ENCODE measurements around the gene ADAM29. TPM values are rescaled to one million over a fixed set of nuclear protein-coding genes. Genes with fewer than 3 reads are reported as not detected.

ADAM29 gene
- total RNA-seq, 2 experiments from 2014 or later, result not detected

DNA sequence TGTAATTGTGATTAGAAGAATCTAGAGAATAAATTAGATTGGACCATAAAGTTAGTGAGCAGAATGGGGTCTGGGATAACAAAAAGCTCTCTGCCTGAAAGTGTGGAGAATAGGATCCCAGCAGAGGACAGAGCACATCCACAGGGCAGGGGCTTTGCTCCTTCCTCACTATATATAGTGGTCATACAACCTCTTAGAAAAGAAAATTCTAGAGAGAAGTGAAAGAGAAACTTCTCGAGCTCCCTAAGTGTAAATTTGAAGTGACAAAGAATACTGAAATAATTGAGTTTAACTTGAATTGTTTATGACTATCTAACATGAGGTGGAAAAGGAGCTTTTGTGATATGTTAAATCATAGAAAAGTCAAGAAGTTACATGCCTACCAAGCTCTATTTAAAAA, 14.9 kb downstream of the ADAM29 start:
- no peaks in the 10 kb centered on the region for H3K27me3 Mint-ChIP-seq
- no peaks in the 10 kb centered on the region for H3K4me1 ChIP-seq (ENCODE audit: insufficient read depth, low read length)
- H3K4me3 Mint-ChIP-seq, result no peak overlapping the region
- TF ChIP-seq, protein P1, sequence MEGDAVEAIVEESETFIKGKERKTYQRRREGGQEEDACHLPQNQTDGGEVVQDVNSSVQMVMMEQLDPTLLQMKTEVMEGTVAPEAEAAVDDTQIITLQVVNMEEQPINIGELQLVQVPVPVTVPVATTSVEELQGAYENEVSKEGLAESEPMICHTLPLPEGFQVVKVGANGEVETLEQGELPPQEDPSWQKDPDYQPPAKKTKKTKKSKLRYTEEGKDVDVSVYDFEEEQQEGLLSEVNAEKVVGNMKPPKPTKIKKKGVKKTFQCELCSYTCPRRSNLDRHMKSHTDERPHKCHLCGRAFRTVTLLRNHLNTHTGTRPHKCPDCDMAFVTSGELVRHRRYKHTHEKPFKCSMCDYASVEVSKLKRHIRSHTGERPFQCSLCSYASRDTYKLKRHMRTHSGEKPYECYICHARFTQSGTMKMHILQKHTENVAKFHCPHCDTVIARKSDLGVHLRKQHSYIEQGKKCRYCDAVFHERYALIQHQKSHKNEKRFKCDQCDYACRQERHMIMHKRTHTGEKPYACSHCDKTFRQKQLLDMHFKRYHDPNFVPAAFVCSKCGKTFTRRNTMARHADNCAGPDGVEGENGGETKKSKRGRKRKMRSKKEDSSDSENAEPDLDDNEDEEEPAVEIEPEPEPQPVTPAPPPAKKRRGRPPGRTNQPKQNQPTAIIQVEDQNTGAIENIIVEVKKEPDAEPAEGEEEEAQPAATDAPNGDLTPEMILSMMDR (IDR thresholded peaks at IDR 0.05), result no peak
- no peaks in the 10 kb centered on the region for H3K4me1 Mint-ChIP-seq (ENCODE audit: low read depth)
- no peak overlapping the region for H3K27ac Mint-ChIP-seq
- ChIA-PET POLR2A (no interaction called here), CTCF (no interaction called here)
- no peaks in the 10 kb centered on the region for H3K36me3 ChIP-seq (ENCODE audit: insufficient read depth, low read length)
- intact Hi-C loops (cut with DNase I, micrococcal nuclease), result no loop called here
- H3K27ac ChIP-seq (ENCODE audit: low read depth in 1 of 2, low read length in 2 of 2), result no peak overlapping the region
- no peaks in the 10 kb centered on the region for H3K36me3 Mint-ChIP-seq (ENCODE audit: low read depth)
- peaks cover 0 to 7% of the 10 kb centered on the region in 2 experiments for H3K9me3 ChIP-seq (ENCODE audit: control insufficient read depth in 1 of 2, insufficient read depth in 1 of 2, low read length in 2 of 2)
- H3K4me3 ChIP-seq (ENCODE audit: low read length), result no peak overlapping the region
- DNase-seq (no peak), ATAC-seq (ENCODE audit: poor library complexity) (no peak)
- H3K27me3 ChIP-seq (ENCODE audit: control insufficient read depth in 1 of 2, insufficient read depth in 2 of 2, low read length in 2 of 2), result no peaks in the 10 kb centered on the region
- peaks cover 12% of the 10 kb centered on the region for H3K9me3 Mint-ChIP-seq

DNA sequence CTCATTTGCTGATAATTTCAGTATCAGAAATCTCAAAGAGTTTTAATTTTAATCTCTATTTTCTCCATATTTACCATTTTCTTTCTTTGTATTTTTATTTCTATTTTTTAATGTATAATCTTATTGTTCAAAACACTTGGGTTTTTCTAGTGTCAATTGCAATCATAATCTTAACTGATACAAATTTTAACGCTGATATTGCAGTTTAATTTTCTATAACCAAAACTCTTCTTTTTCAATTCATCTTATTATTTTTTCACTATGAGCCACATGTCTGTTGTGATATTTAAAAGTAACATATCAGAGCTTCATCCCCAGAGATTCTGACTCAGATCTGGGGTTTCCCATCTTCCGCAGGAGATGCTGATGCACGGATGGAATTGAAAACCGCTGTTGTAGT, 16.2 kb downstream of the ADAM29 start:
- peaks cover 12% of the 10 kb centered on the region for H3K9me3 Mint-ChIP-seq
- ATAC-seq (ENCODE audit: poor library complexity), result no peak
- TF ChIP-seq, protein P1 (IDR thresholded peaks at IDR 0.05), result no peak
- H3K4me3 ChIP-seq (ENCODE audit: low read length), result no peak overlapping the region
- H3K27ac Mint-ChIP-seq, result no peak overlapping the region
- H3K4me1 ChIP-seq (ENCODE audit: insufficient read depth, low read length), result no peaks in the 10 kb centered on the region
- H3K27me3 ChIP-seq (ENCODE audit: control insufficient read depth in 1 of 2, insufficient read depth in 2 of 2, low read length in 2 of 2), result no peaks in the 10 kb centered on the region
- H3K27ac ChIP-seq (ENCODE audit: low read depth in 1 of 2, low read length in 2 of 2), result no peak overlapping the region
- no peaks in the 10 kb centered on the region for H3K36me3 ChIP-seq (ENCODE audit: insufficient read depth, low read length)
- DNase-seq, result no peak
- H3K4me3 Mint-ChIP-seq, result no peak overlapping the region
- intact Hi-C loops (cut with DNase I, micrococcal nuclease), result no loop called here
- ChIA-PET POLR2A (no interaction called here), CTCF (no interaction called here)
- peaks cover 0 to 6% of the 10 kb centered on the region in 2 experiments for H3K9me3 ChIP-seq (ENCODE audit: control insufficient read depth in 1 of 2, insufficient read depth in 1 of 2, low read length in 2 of 2)
- no peaks in the 10 kb centered on the region for H3K4me1 Mint-ChIP-seq (ENCODE audit: low read depth)
- no peaks in the 10 kb centered on the region for H3K36me3 Mint-ChIP-seq (ENCODE audit: low read depth)
- H3K27me3 Mint-ChIP-seq, result no peaks in the 10 kb centered on the region

DNA sequence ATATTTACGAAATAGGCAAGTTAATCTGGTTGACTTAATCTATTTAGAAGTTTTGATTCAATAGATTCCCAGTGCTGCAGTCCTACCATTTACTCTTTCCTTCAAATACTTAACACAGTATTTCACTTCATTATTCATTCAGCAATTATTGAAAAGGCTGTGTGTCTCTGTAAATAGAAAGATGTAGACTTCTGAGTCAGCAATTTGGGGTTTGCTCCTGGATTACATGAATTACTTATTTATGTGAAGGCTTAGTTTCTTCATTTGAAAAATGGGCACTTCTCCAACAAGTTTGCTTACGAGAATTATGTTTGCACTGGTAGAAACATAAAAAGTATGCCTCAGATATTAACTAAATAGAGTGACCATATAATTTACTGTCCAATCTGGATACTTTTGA, 17.4 kb downstream of the ADAM29 start:
- Histone ChIP-seq H3K27me3 (ENCODE audit: control insufficient read depth in 1 of 2, insufficient read depth in 2 of 2, low read length in 2 of 2) (no peaks in the 10 kb centered on the region), H3K4me3 (ENCODE audit: low read length) (no peak overlapping the region), H3K4me1 (ENCODE audit: insufficient read depth, low read length) (no peaks in the 10 kb centered on the region), H3K36me3 (ENCODE audit: insufficient read depth, low read length) (no peaks in the 10 kb centered on the region), H3K9me3 (ENCODE audit: control insufficient read depth in 1 of 2, insufficient read depth in 1 of 2, low read length in 2 of 2) (no peaks in the 10 kb centered on the region), H3K27ac (ENCODE audit: low read depth in 1 of 2, low read length in 2 of 2) (no peak overlapping the region)
- TF ChIP-seq, protein P1 (IDR thresholded peaks at IDR 0.05), result no peak
- ChIA-PET CTCF (no interaction called here), POLR2A (no interaction called here)
- DNase-seq (no peak), ATAC-seq (ENCODE audit: poor library complexity) (no peak)
- H3K4me3 Mint-ChIP-seq, result no peak overlapping the region
- no peaks in the 10 kb centered on the region for H3K4me1 Mint-ChIP-seq (ENCODE audit: low read depth)
- intact Hi-C loops (cut with DNase I, micrococcal nuclease), result no loop called here
- H3K27ac Mint-ChIP-seq, result no peak overlapping the region
- no peaks in the 10 kb centered on the region for H3K36me3 Mint-ChIP-seq (ENCODE audit: low read depth)
- H3K27me3 Mint-ChIP-seq, result no peaks in the 10 kb centered on the region
- H3K9me3 Mint-ChIP-seq, result peaks cover 12% of the 10 kb centered on the region
